Osteoblast (primary cell): ENCODE data around the gene ATP6V1G3. TPM values are rescaled to one million over a fixed set of nuclear protein-coding genes. Genes with fewer than 3 reads are reported as not detected.

Experiments
- DNase-seq: peaks from one replicate; pipeline ENCODE4 v3.0.0; 2011; ENCODE audit warnings: low spot score, mixed read lengths; ENCODE audit not compliant: insufficient read length; ENCODE audit errors: missing footprints
- H2AFZ ChIP-seq: 2 replicates; pipeline ENCODE4 v1.6.0; 2011; ENCODE audit warnings: mild to moderate bottlenecking, low read length
- H3K27ac ChIP-seq: 2 replicates; pipeline ENCODE4 v1.5.1; 2011; ENCODE audit warnings: mild to moderate bottlenecking, low read depth, low read length, moderate library complexity
- H3K27me3 ChIP-seq: 2 replicates; pipeline ENCODE4 v1.6.0; 2012; ENCODE audit warnings: mild to moderate bottlenecking, control low read depth, inconsistent platforms, low read length, moderate library complexity; ENCODE audit not compliant: insufficient read depth
- H3K36me3 ChIP-seq: 2 replicates; pipeline ENCODE4 v1.5.1; 2011; ENCODE audit warnings: mild to moderate bottlenecking, low read length, control low read depth, moderate library complexity; ENCODE audit not compliant: insufficient read depth
- H3K4me1 ChIP-seq: 2 replicates; pipeline ENCODE4 v1.5.1; 2011; ENCODE audit warnings: mild to moderate bottlenecking, low read length, control low read depth, moderate library complexity; ENCODE audit not compliant: insufficient read depth
- H3K4me2 ChIP-seq: 2 replicates; pipeline ENCODE4 v1.6.0; 2011; ENCODE audit warnings: mild to moderate bottlenecking, low read length; ENCODE audit not compliant: insufficient read depth
- H3K4me3 ChIP-seq: fragments of 200-600 bp; sonication (generic); 3 replicates; pipeline ENCODE4 v1.5.1; 2012; ENCODE audit warnings: mild to moderate bottlenecking, low read length, inconsistent platforms; ENCODE audit not compliant: insufficient read depth
- H3K79me2 ChIP-seq: 2 replicates; pipeline ENCODE4 v1.6.0; 2012; ENCODE audit warnings: mild to moderate bottlenecking, low read length, control low read depth, inconsistent platforms; ENCODE audit not compliant: insufficient read depth
- H3K9me3 ChIP-seq: 2 replicates; pipeline ENCODE4 v1.5.1; 2011; ENCODE audit warnings: low read depth, low read length, control low read depth
- H4K20me1 ChIP-seq: 2 replicates; pipeline ENCODE4 v1.6.0; 2012; ENCODE audit warnings: mild to moderate bottlenecking, low read length, control low read depth; ENCODE audit not compliant: insufficient read depth
- total RNA-seq: library from RNA; depleted of rRNA; stranded (reverse); fragments of >200 nt; gene quantifications from 2 replicates; pipeline ENCODE4 v1.2.3, GENCODE V29; 2012
- TF ChIP-seq, protein P1 (sequence below): IDR thresholded peaks from 2 replicates; pipeline ENCODE4 v1.5.1; 2011; ENCODE audit warnings: mild to moderate bottlenecking, low read depth, low read length, moderate library complexity; ENCODE audit errors: extremely low read depth

Gene ATP6V1G3
- total RNA-seq, 1 donor: 0.36 TPM

DNA sequence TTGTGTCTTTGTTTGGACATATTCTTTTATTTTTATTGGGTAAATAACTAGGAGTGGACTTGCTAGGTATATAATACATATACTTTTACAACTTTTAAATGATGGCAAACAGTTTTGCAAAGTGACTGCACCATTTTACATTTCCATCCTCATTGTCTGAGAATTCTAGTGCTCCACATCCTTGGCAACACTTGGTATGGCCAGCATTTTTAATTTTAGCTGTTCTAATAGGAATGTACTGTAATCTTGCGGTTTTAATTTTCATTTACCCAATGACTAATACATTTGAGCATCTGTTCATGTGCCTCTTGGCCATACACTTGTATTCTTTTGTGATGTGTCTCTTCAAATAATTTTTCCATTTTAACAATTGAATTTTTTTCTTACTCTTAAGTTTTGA is 37.0 kb upstream of the ATP6V1G3 start:
- peak; percentile 86 for DNase-seq
- H3K4me3 ChIP-seq: no peak overlapping the region
- H3K4me1 ChIP-seq: peaks cover 7% of the 10 kb centered on the region
- no peaks in the 10 kb centered on the region for H3K36me3 ChIP-seq
- H3K79me2 ChIP-seq: no peaks in the 10 kb centered on the region
- no peaks in the 10 kb centered on the region for H3K27me3 ChIP-seq
- H3K9me3 ChIP-seq: no peaks in the 10 kb centered on the region
- H2AFZ ChIP-seq: no peak overlapping the region
- H3K27ac ChIP-seq: peak overlapping the region; percentile 53
- no peak overlapping the region for H3K4me2 ChIP-seq
- H4K20me1 ChIP-seq: no peaks in the 10 kb centered on the region
- TF ChIP-seq, protein P1, sequence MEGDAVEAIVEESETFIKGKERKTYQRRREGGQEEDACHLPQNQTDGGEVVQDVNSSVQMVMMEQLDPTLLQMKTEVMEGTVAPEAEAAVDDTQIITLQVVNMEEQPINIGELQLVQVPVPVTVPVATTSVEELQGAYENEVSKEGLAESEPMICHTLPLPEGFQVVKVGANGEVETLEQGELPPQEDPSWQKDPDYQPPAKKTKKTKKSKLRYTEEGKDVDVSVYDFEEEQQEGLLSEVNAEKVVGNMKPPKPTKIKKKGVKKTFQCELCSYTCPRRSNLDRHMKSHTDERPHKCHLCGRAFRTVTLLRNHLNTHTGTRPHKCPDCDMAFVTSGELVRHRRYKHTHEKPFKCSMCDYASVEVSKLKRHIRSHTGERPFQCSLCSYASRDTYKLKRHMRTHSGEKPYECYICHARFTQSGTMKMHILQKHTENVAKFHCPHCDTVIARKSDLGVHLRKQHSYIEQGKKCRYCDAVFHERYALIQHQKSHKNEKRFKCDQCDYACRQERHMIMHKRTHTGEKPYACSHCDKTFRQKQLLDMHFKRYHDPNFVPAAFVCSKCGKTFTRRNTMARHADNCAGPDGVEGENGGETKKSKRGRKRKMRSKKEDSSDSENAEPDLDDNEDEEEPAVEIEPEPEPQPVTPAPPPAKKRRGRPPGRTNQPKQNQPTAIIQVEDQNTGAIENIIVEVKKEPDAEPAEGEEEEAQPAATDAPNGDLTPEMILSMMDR: no peak

DNA sequence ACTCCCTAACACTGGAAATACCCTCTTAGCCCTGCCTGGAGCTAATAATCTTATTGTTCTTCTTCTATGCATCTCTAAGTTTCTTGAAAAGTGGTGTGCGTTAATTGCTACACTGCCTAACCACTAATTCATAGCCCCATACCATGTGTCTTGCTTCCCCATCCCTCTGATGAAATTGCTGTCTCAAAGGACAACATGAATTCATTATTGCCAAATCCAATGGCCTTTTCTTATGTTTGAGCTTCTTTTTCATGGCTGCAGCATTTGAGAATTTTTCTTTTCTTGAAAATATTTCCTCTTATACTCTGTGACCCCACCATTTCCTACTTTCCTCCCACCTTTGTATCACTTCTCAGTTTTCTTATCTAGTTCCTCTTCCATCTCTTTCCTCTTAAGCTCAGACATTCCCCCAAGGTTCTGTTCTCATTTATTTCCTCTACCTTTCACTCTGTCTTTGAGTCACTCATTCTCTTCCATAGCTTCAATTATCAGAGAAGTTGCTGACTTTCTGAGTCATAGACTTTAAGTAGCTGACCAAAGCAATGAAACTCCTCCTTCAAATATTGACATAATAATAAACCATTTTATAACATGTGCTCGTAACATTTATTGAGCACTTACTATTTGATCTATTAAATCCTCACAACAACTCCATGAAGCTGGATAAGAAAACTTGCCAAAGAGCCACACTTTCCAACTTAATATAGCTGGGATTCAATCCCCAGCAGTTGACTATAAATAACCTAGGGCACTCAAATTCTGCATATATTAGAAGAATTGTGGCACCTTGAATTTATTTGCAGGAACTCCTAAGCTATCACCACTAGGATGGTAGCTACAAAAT is 35.5 kb upstream of the ATP6V1G3 start:
- H3K9me3 ChIP-seq: no peaks in the 10 kb centered on the region
- H3K4me1 ChIP-seq: peaks cover 7% of the 10 kb centered on the region
- H3K36me3 ChIP-seq: no peaks in the 10 kb centered on the region

DNA sequence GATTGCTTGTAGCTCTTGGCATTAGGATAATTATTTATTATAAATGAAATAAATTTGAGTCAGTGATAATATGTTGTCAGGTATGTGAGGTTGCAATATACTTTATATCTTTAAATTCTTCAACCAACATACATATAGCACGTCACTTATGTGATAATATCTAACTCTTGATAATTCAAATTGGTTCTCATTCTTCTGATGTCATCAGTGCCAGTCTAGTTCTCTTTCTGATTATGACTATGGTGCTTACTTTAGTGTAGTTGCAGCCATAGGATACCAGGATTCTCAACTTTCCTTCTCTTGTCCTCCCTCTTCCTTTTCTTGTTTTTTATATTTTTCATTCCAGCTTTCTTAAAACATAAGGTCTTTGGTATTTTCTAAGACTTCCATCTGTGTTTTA is 34.8 kb upstream of the ATP6V1G3 start:
- TF ChIP-seq, protein P1: no peak

More for the DNA sequence above, 35.5 kb upstream of the ATP6V1G3 start:
- Histone ChIP-seq H4K20me1 (no peaks in the 10 kb centered on the region), H2AFZ (no peak overlapping the region), H3K4me3 (no peak overlapping the region), H3K4me2 (no peak overlapping the region), H3K27ac (no peak overlapping the region), H3K79me2 (no peaks in the 10 kb centered on the region), H3K27me3 (no peaks in the 10 kb centered on the region)
- TF ChIP-seq, protein P1: no peak
- DNase-seq: no peak

DNA sequence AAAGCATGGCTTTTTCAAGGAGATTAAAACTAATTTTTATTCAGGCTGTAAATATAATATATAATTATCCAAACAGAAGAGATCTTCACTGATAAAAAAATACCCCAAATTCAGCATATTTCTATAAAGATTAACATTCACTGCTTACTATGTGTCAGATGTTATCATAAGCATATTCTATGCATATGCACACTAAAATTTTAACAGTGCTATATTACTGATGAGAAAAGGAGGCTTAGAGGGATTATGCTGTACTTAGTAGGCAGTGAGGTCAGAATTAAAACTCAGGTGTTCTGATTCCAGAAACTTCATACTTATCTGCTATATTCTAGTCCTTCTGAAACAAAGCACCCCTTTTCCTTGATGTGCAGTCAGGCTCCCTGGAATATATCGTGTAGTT is 33.8 kb upstream of the ATP6V1G3 start:
- H3K36me3 ChIP-seq: no peaks in the 10 kb centered on the region
- H3K4me1 ChIP-seq: peaks cover 7% of the 10 kb centered on the region
- DNase-seq: no peak
- no peaks in the 10 kb centered on the region for H3K79me2 ChIP-seq
- no peak overlapping the region for H3K4me3 ChIP-seq
- no peak overlapping the region for H3K4me2 ChIP-seq
- H4K20me1 ChIP-seq: no peaks in the 10 kb centered on the region
- no peak overlapping the region for H3K27ac ChIP-seq
- TF ChIP-seq, protein P1: no peak
- no peaks in the 10 kb centered on the region for H3K9me3 ChIP-seq
- no peaks in the 10 kb centered on the region for H3K27me3 ChIP-seq
- no peak overlapping the region for H2AFZ ChIP-seq

More for the DNA sequence above, 34.8 kb upstream of the ATP6V1G3 start:
- no peaks in the 10 kb centered on the region for H4K20me1 ChIP-seq
- H3K9me3 ChIP-seq: no peaks in the 10 kb centered on the region
- H3K4me3 ChIP-seq: no peak overlapping the region
- DNase-seq: no peak
- H3K4me1 ChIP-seq: peaks cover 7% of the 10 kb centered on the region
- H3K36me3 ChIP-seq: no peaks in the 10 kb centered on the region
- H3K79me2 ChIP-seq: no peaks in the 10 kb centered on the region
- no peaks in the 10 kb centered on the region for H3K27me3 ChIP-seq
- no peak overlapping the region for H3K4me2 ChIP-seq
- H3K27ac ChIP-seq: no peak overlapping the region
- H2AFZ ChIP-seq: no peak overlapping the region
